ENCODE results near the gene THOC2. TPM values are rescaled to one million over a fixed set of nuclear protein-coding genes. Genes with fewer than 3 reads are reported as not detected.

THOC2 gene
- total and polyA plus RNA-seq, 10 of the 15 experiments (the other 5 are each of a cell fraction or from before 2014, with no cell fraction given), result 64.8 to 136 (median 75.1) TPM

GRCh38 chrX:123570011-123570590 is 162.8 kb downstream of the THOC2 start:
- no peaks in the 10 kb centered on the region for H3K36me3 ChIP-seq (ENCODE audit: control insufficient read depth in 2 of 2, insufficient read depth in 2 of 2, low read length in 1 of 2)
- peaks cover 2% of the 10 kb centered on the region; the same call in 1 of the 3 replicates for H3K9me3 ChIP-seq (replicated peaks; ENCODE audit: control insufficient read depth, insufficient read depth, low read length)
- no peak overlapping the region for H3K9ac ChIP-seq (ENCODE audit: control insufficient read depth, insufficient read depth, low read length)
- 31% methylated on average over 3 of the region's 3 CpGs for WGBS (ENCODE audit: insufficient coverage, insufficient replicate concordance, low lambda C conversion rate, missing lambda C conversion rate)
- DNase-seq (ENCODE audit: low read depth, low spot score) (no peak), ATAC-seq (no peak), FAIRE-seq (no peak)
- ChIA-PET POLR2A (no interaction called here), CTCF (no interaction called here), SMC1A (ENCODE audit: uncharacterized antibody, unreplicated experiment) (interaction anchor here (0.8 kb wide), 1 partner anchor 12 kb away, joined by 4 read pairs; no protein-coding TSS in a partner anchor), RAD21 (ENCODE audit: unreplicated experiment) (no interaction called here)
- H3K4me2 ChIP-seq (ENCODE audit: control insufficient read depth, insufficient read depth), result no peak overlapping the region
- intact Hi-C loops (cut with micrococcal nuclease; ENCODE audit: unreplicated experiment), result no loop called here
- TF ChIP-seq BMI1 (IDR thresholded peaks at IDR 0.05; ENCODE audit: borderline replicate concordance), result no peak
- TF ChIP-seq SIN3A (IDR thresholded peaks at IDR 0.05; ENCODE audit: low read depth, low read length), result no peak
- TF ChIP-seq BCL11A (IDR thresholded peaks at IDR 0.05; ENCODE audit: low read depth, low read length), result no peak
- no peak for TF ChIP-seq SMARCA5 (IDR thresholded peaks at IDR 0.05)
- no peak overlapping the region for H3K4me3 ChIP-seq
- no peaks in the 10 kb centered on the region for H3K27me3 ChIP-seq (replicated peaks in 1 of 2; ENCODE audit: control insufficient read depth in 2 of 2, insufficient read depth in 2 of 2, low read length in 1 of 2)
- no TSS peak for BruUV-seq (replicated peaks)
- H3K27ac ChIP-seq (ENCODE audit: control insufficient read depth, insufficient read depth), result no peak overlapping the region
- in situ Hi-C loops (cut with MboI), result no loop called here
- no peaks in the 10 kb centered on the region for H4K20me1 ChIP-seq (ENCODE audit: control insufficient read depth, insufficient read depth)
- no peak overlapping the region for H2AFZ ChIP-seq (ENCODE audit: control insufficient read depth, low read depth, low read length)
- H3K4me1 ChIP-seq (ENCODE audit: control insufficient read depth, insufficient read depth, low read length), result no peaks in the 10 kb centered on the region
- no peaks in the 10 kb centered on the region for H3K79me2 ChIP-seq (ENCODE audit: control insufficient read depth, insufficient read depth, low read length)

GRCh38 chrX:123563167-123563566 is 169.7 kb downstream of the THOC2 start:
- POLR2A ChIA-PET, result no interaction called here
- no peak for ATAC-seq
- in situ Hi-C loops (cut with MboI), result no loop called here
- TF ChIP-seq ZNF384 (IDR thresholded peaks at IDR 0.05; ENCODE audit: borderline replicate concordance, low read depth, low read length) (no peak), RFX5 (IDR thresholded peaks at IDR 0.05; ENCODE audit: low read depth, low read length) (no peak), RBBP5 (conservative IDR thresholded peaks at IDR 0.05) (no peak), SKIL (IDR thresholded peaks at IDR 0.05; ENCODE audit: low read depth, poor library complexity, severe bottlenecking) (no peak), MEF2B (IDR thresholded peaks at IDR 0.05; ENCODE audit: partially characterized antibody, poor library complexity, severe bottlenecking) (no peak), ZNF217 (IDR thresholded peaks at IDR 0.05) (no peak), CEBPZ (IDR thresholded peaks at IDR 0.05; ENCODE audit: low read depth, low read length) (no peak), NFXL1 (IDR thresholded peaks at IDR 0.05; ENCODE audit: borderline replicate concordance) (no peak), NR2C1 (IDR thresholded peaks at IDR 0.05) (no peak), ZNF24 (IDR thresholded peaks at IDR 0.05) (no peak)

More at GRCh38 chrX:123563167-123563566, 169.7 kb downstream of the THOC2 start:
- Histone ChIP-seq H3K36me3 (ENCODE audit: control insufficient read depth in 2 of 2, insufficient read depth in 2 of 2, low read length in 1 of 2) (no peaks in the 10 kb centered on the region), H3K79me2 (ENCODE audit: control insufficient read depth, insufficient read depth, low read length) (no peaks in the 10 kb centered on the region), H3K4me3 (no peak overlapping the region), H3K27ac (ENCODE audit: control insufficient read depth, insufficient read depth) (no peak overlapping the region), H3K4me1 (ENCODE audit: control insufficient read depth, insufficient read depth, low read length) (no peaks in the 10 kb centered on the region), H3K27me3 (replicated peaks in 1 of 2; ENCODE audit: control insufficient read depth in 2 of 2, insufficient read depth in 2 of 2, low read length in 1 of 2) (no peaks in the 10 kb centered on the region), H2AFZ (ENCODE audit: control insufficient read depth, low read depth, low read length) (no peak overlapping the region), H3K9me3 (replicated peaks; ENCODE audit: control insufficient read depth, insufficient read depth, low read length) (no peaks in the 10 kb centered on the region), H4K20me1 (ENCODE audit: control insufficient read depth, insufficient read depth) (no peaks in the 10 kb centered on the region), H3K4me2 (ENCODE audit: control insufficient read depth, insufficient read depth) (no peak overlapping the region), H3K9ac (ENCODE audit: control insufficient read depth, insufficient read depth, low read length) (no peak overlapping the region)
- 34% methylated on average over 4 of the region's 4 CpGs for WGBS (ENCODE audit: insufficient coverage, insufficient replicate concordance, low lambda C conversion rate, missing lambda C conversion rate)
- no peak for DNase-seq (ENCODE audit: low read depth, low spot score)
- BruUV-seq (replicated peaks), result no TSS peak
- FAIRE-seq, result no peak
- ChIA-PET CTCF (interaction anchor here (0.6 kb wide), 1 partner anchor 222 kb away, joined by 3 read pairs; no protein-coding TSS in a partner anchor), SMC1A (ENCODE audit: uncharacterized antibody, unreplicated experiment) (interaction anchor here (0.5 to 1.2 kb wide), 2 partner anchors 9 to 435 kb away, joined by 3 read pairs; no protein-coding TSS in a partner anchor), RAD21 (ENCODE audit: unreplicated experiment) (no interaction called here)
- intact Hi-C loops (cut with micrococcal nuclease; ENCODE audit: unreplicated experiment), result no loop called here

Data from GM12878 (cell line).